Measurements from ENCODE around the gene CPLX1.
"Not testable (repeated sequence)": the region's sequence is repeated elsewhere in the genome, so short reads cannot be mapped to it uniquely, and the experiment has no call there.

CPLX1 gene

DNA sequence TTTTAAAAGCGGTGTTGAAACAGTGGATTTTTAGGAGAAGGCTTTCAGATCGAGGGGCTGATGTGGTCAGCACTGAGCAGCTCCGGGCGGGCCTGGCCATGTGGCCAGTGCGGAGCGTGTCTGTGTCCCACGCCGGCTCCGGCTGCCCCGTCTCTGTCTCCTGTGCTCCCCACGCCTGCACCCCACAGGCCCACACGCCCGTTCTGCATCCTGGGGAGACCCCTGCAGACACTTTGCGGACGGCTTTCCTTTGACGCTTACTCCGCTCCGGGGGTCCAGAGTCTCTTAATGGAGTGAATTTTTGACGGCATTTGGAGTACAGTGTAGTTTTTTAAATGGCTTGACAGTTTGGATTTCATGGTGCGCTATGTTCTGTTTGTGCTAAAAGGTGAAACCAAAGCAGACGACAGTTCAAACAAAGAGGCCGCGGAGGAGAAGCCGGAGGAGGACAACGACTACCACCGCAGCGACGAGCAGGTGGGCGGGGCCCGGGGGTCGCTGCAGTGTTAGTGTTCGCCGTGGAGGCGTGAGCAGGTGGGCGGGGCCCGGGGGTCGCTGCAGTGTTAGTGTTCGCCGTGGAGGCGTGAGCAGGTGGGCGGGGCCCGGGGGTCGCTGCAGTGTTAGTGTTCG is 81.6 kb downstream of the CPLX1 start:
- H3K4me1 ChIP-seq (ENCODE audit: control insufficient read depth, insufficient read depth, low read length): no peaks in the 10 kb centered on the region
- no peak overlapping the region for H3K9ac ChIP-seq (ENCODE audit: low read length)
- no peaks in the 10 kb centered on the region for H3K36me3 ChIP-seq (ENCODE audit: control insufficient read depth, insufficient read depth, low read length)
- H3K27me3 ChIP-seq (ENCODE audit: control insufficient read depth, insufficient read depth, low read length): no peaks in the 10 kb centered on the region
- H3K4me3 ChIP-seq (ENCODE audit: low read length): no peak overlapping the region
- no peaks in the 10 kb centered on the region for H3K9me3 ChIP-seq (ENCODE audit: control insufficient read depth, low read length)

DNA sequence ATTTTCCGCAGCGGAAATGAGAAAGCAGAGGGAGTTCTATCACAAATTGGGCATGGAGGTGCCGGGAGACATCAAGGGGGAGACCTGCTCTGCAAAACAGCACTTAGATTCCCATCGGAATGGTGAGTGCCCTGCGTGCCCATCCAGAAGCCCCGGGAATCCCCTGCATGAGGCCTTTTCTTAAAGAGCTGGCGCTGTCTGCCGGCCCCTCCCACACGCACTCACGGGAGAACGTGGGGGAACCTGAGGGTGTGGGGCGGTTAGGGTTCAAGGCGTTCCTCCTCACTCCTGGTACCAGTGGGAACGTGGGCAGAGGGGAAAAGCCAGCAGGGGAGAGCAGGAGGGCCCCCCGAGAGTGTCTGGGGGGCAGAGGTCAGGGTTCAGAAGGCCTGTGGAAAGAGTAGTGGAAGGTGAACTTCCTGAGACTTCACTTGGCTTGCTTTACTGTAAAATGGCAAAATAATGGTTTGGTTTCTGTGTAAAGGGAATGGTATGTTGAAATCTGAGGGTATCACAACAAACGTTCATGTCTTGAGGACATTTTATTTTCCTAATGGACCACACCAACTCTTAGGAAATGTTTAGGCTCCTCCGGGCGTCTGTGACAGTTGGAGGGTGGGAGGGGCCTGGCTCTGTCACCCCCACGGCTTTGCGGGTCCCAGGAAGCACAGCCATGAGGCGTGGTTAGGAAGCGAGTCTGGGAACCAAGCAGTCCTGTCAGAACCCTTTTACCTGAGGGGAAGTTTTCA is 82.3 kb downstream of the CPLX1 start:
- Histone ChIP-seq H3K4me1 (ENCODE audit: control insufficient read depth, insufficient read depth, low read length) (peaks cover 6% of the 10 kb centered on the region), H3K4me3 (ENCODE audit: low read length) (no peak overlapping the region), H3K9ac (ENCODE audit: low read length) (no peak overlapping the region), H3K9me3 (ENCODE audit: control insufficient read depth, low read length) (no peaks in the 10 kb centered on the region), H3K27me3 (ENCODE audit: control insufficient read depth, insufficient read depth, low read length) (no peaks in the 10 kb centered on the region), H3K36me3 (ENCODE audit: control insufficient read depth, insufficient read depth, low read length) (no peaks in the 10 kb centered on the region)

DNA sequence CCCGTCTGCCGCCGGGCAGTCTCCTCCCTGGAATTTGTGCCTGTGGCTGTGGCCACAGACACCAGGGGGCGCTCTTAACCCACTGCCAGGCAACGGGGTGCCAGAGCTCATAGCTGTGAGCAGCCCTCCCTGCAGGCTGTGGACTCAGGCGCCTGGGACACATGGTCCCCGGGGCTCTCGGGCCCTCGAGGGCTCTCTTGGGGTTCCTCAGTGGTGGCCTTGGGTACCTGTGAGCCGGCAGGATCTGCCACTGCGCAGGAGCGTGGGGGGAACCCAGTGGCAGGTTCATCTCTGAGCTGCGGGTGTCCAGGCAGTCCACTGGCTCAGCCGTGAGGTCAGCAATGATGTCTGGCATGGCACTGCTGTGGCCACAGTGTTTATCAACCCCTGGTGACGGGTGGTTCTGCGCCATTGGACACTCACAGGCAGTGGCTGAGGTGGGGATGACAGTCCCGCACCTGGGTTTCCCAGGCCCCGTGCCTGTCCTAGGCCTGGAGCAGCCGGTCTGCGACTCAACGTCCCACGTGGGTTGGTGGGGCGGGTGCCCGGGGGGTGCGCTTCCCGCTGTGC is 83.1 kb downstream of the CPLX1 start:
- Histone ChIP-seq H3K9ac (ENCODE audit: low read length) (no peak overlapping the region), H3K9me3 (ENCODE audit: control insufficient read depth, low read length) (no peaks in the 10 kb centered on the region), H3K36me3 (ENCODE audit: control insufficient read depth, insufficient read depth, low read length) (peaks cover 4% of the 10 kb centered on the region), H3K4me3 (ENCODE audit: low read length) (no peak overlapping the region), H3K27me3 (ENCODE audit: control insufficient read depth, insufficient read depth, low read length) (no peaks in the 10 kb centered on the region), H3K4me1 (ENCODE audit: control insufficient read depth, insufficient read depth, low read length) (peaks cover 6% of the 10 kb centered on the region)

DNA sequence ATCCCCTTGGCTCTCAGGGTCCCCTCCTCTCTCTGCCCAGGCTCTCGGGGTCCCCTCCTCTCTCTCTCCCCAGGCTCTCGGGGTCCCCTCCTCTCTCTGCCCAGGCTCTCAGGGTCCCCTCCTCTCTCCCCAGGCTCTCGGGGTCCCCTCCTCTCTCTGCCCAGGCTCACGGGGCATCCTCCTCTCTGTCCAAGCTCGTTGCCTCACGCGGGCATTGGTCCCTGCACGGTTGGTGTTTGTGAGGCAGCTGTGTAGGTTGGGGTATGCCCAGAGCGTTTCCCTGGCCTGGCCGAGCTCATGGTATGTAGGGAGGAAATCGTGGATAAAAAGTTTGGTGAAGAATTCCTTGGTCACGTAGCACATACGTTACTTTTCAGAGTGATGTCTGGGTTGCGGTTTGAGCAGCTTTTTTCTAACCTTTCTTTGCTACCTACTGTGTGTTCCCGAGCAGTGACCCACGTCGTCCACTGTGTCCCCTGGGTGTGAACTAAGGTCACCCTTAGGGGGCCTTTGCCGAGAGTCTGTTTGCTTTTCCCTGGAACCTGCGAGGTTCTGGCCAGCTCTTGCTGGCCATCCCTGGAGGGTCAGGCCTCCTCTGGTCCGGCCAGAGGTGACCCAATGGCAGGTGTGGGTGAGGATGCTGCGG is 83.7 kb downstream of the CPLX1 start:
- Histone ChIP-seq H3K9ac (ENCODE audit: low read length) (no peak overlapping the region), H3K9me3 (ENCODE audit: control insufficient read depth, low read length) (no peaks in the 10 kb centered on the region), H3K36me3 (ENCODE audit: control insufficient read depth, insufficient read depth, low read length) (peaks cover 4% of the 10 kb centered on the region), H3K4me1 (ENCODE audit: control insufficient read depth, insufficient read depth, low read length) (peaks cover 6% of the 10 kb centered on the region), H3K27me3 (ENCODE audit: control insufficient read depth, insufficient read depth, low read length) (no peaks in the 10 kb centered on the region), H3K4me3 (ENCODE audit: low read length) (no peak overlapping the region)

DNA sequence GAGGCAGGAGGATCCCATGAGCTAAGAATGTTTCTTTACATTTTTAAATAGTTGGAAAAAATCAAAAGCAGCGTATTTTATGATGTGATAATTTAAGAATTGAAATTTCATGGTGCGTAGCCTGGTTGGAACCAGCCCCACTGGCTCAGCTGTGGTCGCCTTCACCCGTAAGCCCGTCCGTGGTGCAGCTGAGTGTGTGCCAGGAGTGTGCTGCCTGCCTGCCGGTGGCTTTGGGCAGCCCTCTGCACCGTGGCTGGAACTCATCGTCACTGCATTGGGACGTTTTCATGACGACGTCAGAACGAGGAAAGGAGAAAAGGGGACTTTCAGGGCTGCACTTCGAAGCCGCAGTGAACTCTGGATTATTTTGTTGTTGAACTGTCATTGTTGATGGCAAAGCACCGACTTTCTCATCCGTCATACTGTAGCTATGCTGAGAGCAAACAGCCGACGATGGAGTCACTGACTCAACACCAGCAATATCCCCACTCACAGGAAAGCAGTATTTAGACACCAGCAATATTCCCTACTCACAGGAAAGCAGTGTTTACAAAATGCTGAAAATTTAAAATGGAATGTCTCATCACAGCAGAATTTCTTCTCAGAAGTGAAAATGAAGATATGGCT is 85.2 kb downstream of the CPLX1 start:
- Histone ChIP-seq H3K27me3 (ENCODE audit: control insufficient read depth, insufficient read depth, low read length) (no peaks in the 10 kb centered on the region), H3K4me1 (ENCODE audit: control insufficient read depth, insufficient read depth, low read length) (peaks cover 6% of the 10 kb centered on the region), H3K9me3 (ENCODE audit: control insufficient read depth, low read length) (no peaks in the 10 kb centered on the region), H3K4me3 (ENCODE audit: low read length) (no peak overlapping the region), H3K36me3 (ENCODE audit: control insufficient read depth, insufficient read depth, low read length) (peaks cover 4% of the 10 kb centered on the region), H3K9ac (ENCODE audit: low read length) (no peak overlapping the region)

DNA sequence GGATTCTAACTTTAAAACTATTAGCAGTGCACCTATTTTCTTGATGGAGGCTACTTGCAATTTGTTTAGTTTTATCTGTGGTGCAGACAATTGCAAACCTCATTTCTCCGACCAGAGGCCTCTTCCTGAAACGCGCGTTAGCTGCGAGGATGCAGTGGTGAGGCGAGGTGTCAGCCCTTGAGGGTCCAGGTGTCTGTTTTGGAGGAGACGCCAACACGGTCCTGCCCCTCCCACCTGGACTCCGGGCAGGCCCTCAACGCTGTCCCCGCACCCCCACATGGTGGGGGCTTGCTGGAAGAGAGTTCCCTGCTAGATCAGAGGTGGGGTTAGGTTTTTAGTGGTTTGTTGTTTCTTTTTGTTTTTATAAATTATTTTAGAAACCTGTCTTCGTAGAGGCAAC is 85.9 kb downstream of the CPLX1 start:
- Histone ChIP-seq H3K9me3 (ENCODE audit: control insufficient read depth, low read length) (no peaks in the 10 kb centered on the region), H3K4me1 (ENCODE audit: control insufficient read depth, insufficient read depth, low read length) (peaks cover 6% of the 10 kb centered on the region), H3K36me3 (ENCODE audit: control insufficient read depth, insufficient read depth, low read length) (peaks cover 4% of the 10 kb centered on the region)

DNA sequence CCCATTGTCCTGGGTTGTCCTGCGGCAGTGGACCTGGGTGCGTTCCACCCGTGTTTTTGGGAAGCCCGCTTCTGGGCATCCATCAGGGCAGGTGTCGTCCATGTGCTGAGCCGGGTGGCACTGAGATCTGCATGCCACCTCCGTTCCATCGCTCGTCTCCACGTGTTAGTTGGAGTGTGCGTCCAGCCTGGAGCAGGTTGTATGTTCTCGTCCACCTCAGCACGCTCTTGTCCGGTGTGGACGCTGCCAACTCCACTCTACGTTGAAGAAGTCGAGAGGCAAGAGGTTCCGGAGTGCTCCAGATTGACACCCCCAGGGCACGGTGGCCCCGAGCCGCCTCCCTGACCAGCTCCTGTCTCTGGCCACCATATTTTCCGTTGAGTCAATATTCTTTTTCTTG is 86.4 kb downstream of the CPLX1 start:
- H3K36me3 ChIP-seq (ENCODE audit: control insufficient read depth, insufficient read depth, low read length): peaks cover 4% of the 10 kb centered on the region
- H3K4me3 ChIP-seq (ENCODE audit: low read length): no peak overlapping the region
- H3K4me1 ChIP-seq (ENCODE audit: control insufficient read depth, insufficient read depth, low read length): peaks cover 6% of the 10 kb centered on the region
- no peaks in the 10 kb centered on the region for H3K9me3 ChIP-seq (ENCODE audit: control insufficient read depth, low read length)
- no peak overlapping the region for H3K9ac ChIP-seq (ENCODE audit: low read length)
- no peaks in the 10 kb centered on the region for H3K27me3 ChIP-seq (ENCODE audit: control insufficient read depth, insufficient read depth, low read length)

More for the DNA sequence above, 85.9 kb downstream of the CPLX1 start:
- Histone ChIP-seq H3K9ac (ENCODE audit: low read length) (no peak overlapping the region), H3K4me3 (ENCODE audit: low read length) (no peak overlapping the region), H3K27me3 (ENCODE audit: control insufficient read depth, insufficient read depth, low read length) (no peaks in the 10 kb centered on the region)

DNA sequence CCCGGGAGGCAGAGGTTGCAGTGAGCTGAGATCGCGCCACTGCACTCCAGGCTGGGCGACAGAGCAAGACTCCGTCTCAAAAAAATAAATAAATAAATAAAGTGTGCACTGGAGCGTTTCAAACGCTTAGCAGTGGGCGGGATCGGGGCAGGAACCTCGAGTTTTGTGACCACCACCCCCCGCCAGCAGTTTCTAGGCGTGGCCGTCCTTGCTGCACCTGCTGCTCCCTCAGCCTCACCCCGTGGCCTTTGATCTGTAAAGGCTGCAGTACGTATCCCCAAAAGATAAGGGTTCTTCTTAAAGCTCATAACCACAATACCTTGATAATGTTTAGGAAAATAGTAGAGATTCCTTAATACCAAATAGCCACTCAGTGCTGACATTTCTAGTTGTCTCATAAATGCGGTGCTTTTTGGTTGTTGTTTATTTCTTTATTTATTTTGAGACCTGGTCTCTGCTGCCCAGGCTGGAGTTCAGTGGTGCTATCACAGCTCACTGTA is 87.1 kb downstream of the CPLX1 start:
- Histone ChIP-seq H3K4me1 (ENCODE audit: control insufficient read depth, insufficient read depth, low read length) (peaks cover 6% of the 10 kb centered on the region), H3K9me3 (ENCODE audit: control insufficient read depth, low read length) (no peaks in the 10 kb centered on the region), H3K9ac (ENCODE audit: low read length) (no peak overlapping the region), H3K4me3 (ENCODE audit: low read length) (no peak overlapping the region), H3K27me3 (ENCODE audit: control insufficient read depth, insufficient read depth, low read length) (no peaks in the 10 kb centered on the region), H3K36me3 (ENCODE audit: control insufficient read depth, insufficient read depth, low read length) (peaks cover 6% of the 10 kb centered on the region)

DNA sequence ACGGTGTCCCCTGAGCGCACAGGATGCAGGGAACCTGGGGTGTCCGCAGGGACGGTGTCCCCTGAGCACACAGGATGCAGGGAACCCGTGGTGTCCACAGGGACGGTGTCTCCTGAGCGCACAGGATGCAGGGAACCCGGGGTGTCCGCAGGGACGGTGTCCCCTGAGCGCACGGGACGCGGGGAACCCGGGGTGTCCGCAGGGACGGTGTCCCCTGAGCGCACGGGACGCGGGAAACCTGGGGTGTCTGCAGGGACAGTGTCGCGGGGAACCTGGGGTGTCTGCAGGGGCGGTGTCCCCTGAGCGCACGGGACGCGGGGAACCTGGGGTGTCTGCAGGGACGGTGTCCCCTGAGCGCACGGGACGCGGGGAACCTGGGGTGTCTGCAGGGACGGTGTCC is 89.4 kb downstream of the CPLX1 start:
- not testable (repeated sequence) for H3K9me3 ChIP-seq (ENCODE audit: control insufficient read depth, low read length); H3K4me3 ChIP-seq (ENCODE audit: low read length); H3K27me3 ChIP-seq (ENCODE audit: control insufficient read depth, insufficient read depth, low read length); H3K36me3 ChIP-seq (ENCODE audit: control insufficient read depth, insufficient read depth, low read length); H3K9ac ChIP-seq (ENCODE audit: low read length)
- H3K4me1 ChIP-seq (ENCODE audit: control insufficient read depth, insufficient read depth, low read length): peaks cover 11% of the 10 kb centered on the region

DNA sequence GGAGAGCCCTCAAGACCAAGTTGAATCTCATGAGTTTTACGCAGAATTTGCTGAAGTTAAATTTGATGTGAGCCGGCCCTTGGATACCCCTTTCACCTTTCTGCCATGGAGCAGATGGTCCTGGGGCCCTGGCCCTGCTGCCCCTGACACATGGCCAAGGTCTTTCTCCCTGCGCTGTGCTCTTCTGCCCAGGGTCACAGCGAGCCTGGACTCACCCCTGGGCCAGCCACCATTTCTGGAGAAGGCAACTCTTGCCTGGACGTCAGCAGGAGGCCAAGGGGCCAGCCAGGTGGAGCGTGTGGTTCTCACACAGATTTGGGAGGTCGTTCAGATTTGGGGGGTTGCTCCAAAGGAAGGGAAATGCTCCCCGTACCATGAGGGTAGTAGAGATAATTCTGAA is 90.3 kb downstream of the CPLX1 start:
- H3K9ac ChIP-seq (ENCODE audit: low read length): no peak overlapping the region
- H3K9me3 ChIP-seq (ENCODE audit: control insufficient read depth, low read length): no peaks in the 10 kb centered on the region
- H3K4me1 ChIP-seq (ENCODE audit: control insufficient read depth, insufficient read depth, low read length): peaks cover 11% of the 10 kb centered on the region
- H3K4me3 ChIP-seq (ENCODE audit: low read length): no peak overlapping the region
- no peaks in the 10 kb centered on the region for H3K27me3 ChIP-seq (ENCODE audit: control insufficient read depth, insufficient read depth, low read length)
- H3K36me3 ChIP-seq (ENCODE audit: control insufficient read depth, insufficient read depth, low read length): peaks cover 9% of the 10 kb centered on the region

All from mucosa of stomach (tissue), 1 donor.